SK-N-SH treated with all-trans-retinoic acid at 6 μM for 48 hours (cell line): ENCODE measurements around the gene DNAAF8.

ENCODE experiments used
- ATAC-seq: fragments of 200-7000 bp; cut with Tn5 transposase; 3 replicates; pipeline ENCODE4 v1.9.1; 2020; ENCODE audit warnings: mild to moderate bottlenecking, moderate library complexity
- ARNTL ChIP-seq: fragments of 450-650 bp; formaldehyde crosslinking; IDR thresholded peaks from 2 replicates; pipeline ENCODE4 v1.5.0; 2020; ENCODE audit warnings: low read depth, mild to moderate bottlenecking, moderate library complexity, borderline replicate concordance
- BACH2 ChIP-seq: fragments of 250-450 bp; sonication (Bioruptor Pico); IDR thresholded peaks from 2 replicates; pipeline ENCODE4 v1.9.0; 2021; ENCODE audit warnings: mild to moderate bottlenecking, borderline replicate concordance
- CREB5 ChIP-seq: fragments of 250-450 bp; sonication (Bioruptor Pico); IDR thresholded peaks from 2 replicates; pipeline ENCODE4 v1.5.1; 2020; ENCODE audit warnings: low read depth, mild to moderate bottlenecking, moderate library complexity
- CSDC2 ChIP-seq: fragments of 250-450 bp; sonication (Bioruptor Pico); IDR thresholded peaks from 2 replicates; pipeline ENCODE4 v1.5.0; 2020; ENCODE audit warnings: mild to moderate bottlenecking, moderate library complexity
- CSRNP3 ChIP-seq: fragments of 250-450 bp; sonication (Bioruptor Pico); IDR thresholded peaks from 2 replicates; pipeline ENCODE4 v1.5.1; 2021; ENCODE audit warnings: mild to moderate bottlenecking, moderate library complexity
- ESRRG ChIP-seq: fragments of 250-450 bp; sonication (Bioruptor Pico); IDR thresholded peaks from 2 replicates; pipeline ENCODE4 v1.6.1; 2021; ENCODE audit warnings: mild to moderate bottlenecking
- GLIS3 ChIP-seq: fragments of 250-450 bp; sonication (Bioruptor Pico); IDR thresholded peaks from 2 replicates; pipeline ENCODE4 v1.5.0; 2020; ENCODE audit warnings: mild to moderate bottlenecking, moderate library complexity
- ISL1 ChIP-seq: fragments of 250-450 bp; sonication (Bioruptor Pico); IDR thresholded peaks from 2 replicates; pipeline ENCODE4 v2.1.2; 2022; ENCODE audit warnings: mild to moderate bottlenecking, moderate library complexity
- OSR1 ChIP-seq: fragments of 250-450 bp; sonication (Bioruptor Pico); IDR thresholded peaks from 2 replicates; pipeline ENCODE4 v1.8.0; 2022; ENCODE audit warnings: moderate library complexity, mild to moderate bottlenecking, inconsistent platforms
- PATZ1 ChIP-seq: fragments of 250-450 bp; sonication (Bioruptor Pico); IDR thresholded peaks from 2 replicates; pipeline ENCODE4 v1.8.0; 2020; ENCODE audit warnings: mild to moderate bottlenecking, moderate library complexity, borderline replicate concordance
- POU6F1 ChIP-seq: fragments of 250-450 bp; sonication (Bioruptor Pico); IDR thresholded peaks from 2 replicates; pipeline ENCODE4 v1.8.0; 2021; ENCODE audit warnings: low read depth, mild to moderate bottlenecking, moderate library complexity, borderline replicate concordance
- PPARA ChIP-seq: fragments of 250-450 bp; sonication (Bioruptor Pico); IDR thresholded peaks from 2 replicates; pipeline ENCODE4 v1.5.0; 2020; ENCODE audit warnings: mild to moderate bottlenecking, borderline replicate concordance
- SNAI2 ChIP-seq: fragments of 250-450 bp; sonication (Bioruptor Pico); IDR thresholded peaks from 2 replicates; pipeline ENCODE4 v1.5.0; 2020; ENCODE audit warnings: mild to moderate bottlenecking, moderate library complexity
- TCF4 ChIP-seq: fragments of 250-450 bp; sonication (Bioruptor Pico); IDR thresholded peaks from 2 replicates; pipeline ENCODE4 v1.8.0; 2021; ENCODE audit warnings: mild to moderate bottlenecking, moderate library complexity, borderline replicate concordance
- TOX ChIP-seq: fragments of 250-450 bp; sonication (Bioruptor Pico); IDR thresholded peaks from 2 replicates; pipeline ENCODE4 v1.8.0; 2021; ENCODE audit warnings: mild to moderate bottlenecking, moderate library complexity, borderline replicate concordance
- TSHZ2 ChIP-seq: fragments of 250-450 bp; sonication (Bioruptor Pico); IDR thresholded peaks from 2 replicates; pipeline ENCODE4 v1.5.0; 2020; ENCODE audit warnings: mild to moderate bottlenecking, moderate library complexity
- ZC3H10 ChIP-seq: fragments of 250-450 bp; sonication (Bioruptor Pico); IDR thresholded peaks from 2 replicates; pipeline ENCODE4 v1.5.1; 2021; ENCODE audit warnings: mild to moderate bottlenecking, moderate library complexity
- ZFP3 ChIP-seq: fragments of 250-450 bp; sonication (Bioruptor Pico); IDR thresholded peaks from 2 replicates; pipeline ENCODE4 v1.5.0; 2020; ENCODE audit warnings: mild to moderate bottlenecking, moderate library complexity
- ZFP30 ChIP-seq: fragments of 450-650 bp; formaldehyde crosslinking; IDR thresholded peaks from 2 replicates; pipeline ENCODE4 v1.5.0; 2022; ENCODE audit warnings: mild to moderate bottlenecking, moderate library complexity
- ZNF70 ChIP-seq: fragments of 450-650 bp; formaldehyde crosslinking; IDR thresholded peaks from 2 replicates; pipeline ENCODE4 v1.5.0; 2020; ENCODE audit warnings: mild to moderate bottlenecking, moderate library complexity
- ZNF8 ChIP-seq: fragments of 450-650 bp; formaldehyde crosslinking; IDR thresholded peaks from 2 replicates; pipeline ENCODE4 v1.5.0; 2020; ENCODE audit warnings: mild to moderate bottlenecking, moderate library complexity

The DNAAF8 gene

GRCh38 chr16:4750896-4751295 lies 16.6 kb downstream of the DNAAF8 start:
- ATAC-seq: no peak
- TF ChIP-seq GLIS3 (CRISPR knock-in tag) (no peak), TCF4 (CRISPR knock-in tag) (no peak), OSR1 (CRISPR knock-in tag) (no peak), ZFP30 (CRISPR knock-in tag) (no peak), ZNF8 (CRISPR knock-in tag) (no peak), CSRNP3 (no peak), ZC3H10 (no peak)

DNA sequence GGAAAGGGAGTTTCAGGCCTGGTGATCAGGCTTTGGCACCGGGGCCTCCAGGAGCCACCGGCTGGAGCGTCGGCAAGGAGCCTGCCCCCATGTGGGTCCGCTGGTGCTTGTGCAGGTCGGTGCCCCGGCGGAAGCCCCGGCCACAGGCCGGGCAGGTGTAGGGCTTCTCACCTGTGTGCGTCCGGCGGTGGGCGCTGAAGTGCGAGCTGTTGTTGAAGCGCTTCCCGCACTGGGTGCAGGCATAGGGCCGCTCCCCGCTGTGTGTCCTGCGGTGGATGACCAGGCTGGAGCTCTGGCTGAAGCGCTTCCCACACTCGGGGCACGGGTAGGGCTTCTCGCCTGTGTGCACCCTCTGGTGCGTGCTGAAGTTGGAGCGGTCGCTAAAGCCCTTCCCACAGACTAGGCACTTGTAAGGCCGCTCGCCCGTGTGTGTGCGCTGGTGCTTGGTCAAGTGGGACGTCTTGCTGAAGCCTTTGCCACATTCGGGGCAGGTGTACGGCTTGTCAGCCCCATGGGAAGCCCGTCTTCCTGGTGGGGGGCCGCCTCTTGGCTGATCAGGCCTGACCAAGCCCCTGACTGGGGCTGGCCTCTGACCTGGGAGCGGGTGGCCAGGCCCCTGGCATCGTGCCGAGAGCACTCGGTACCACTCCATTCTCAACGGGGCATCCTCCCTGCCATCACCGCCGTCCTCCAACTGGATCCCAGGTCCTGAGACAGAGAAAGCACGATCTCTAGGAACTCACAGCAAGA lies 18.2 kb downstream of the DNAAF8 start:
- TF ChIP-seq TSHZ2: no peak
- TF ChIP-seq ISL1 (CRISPR knock-in tag): no peak
- no peak for TF ChIP-seq ZNF70 (CRISPR knock-in tag)
- no peak for TF ChIP-seq ZFP3 (CRISPR knock-in tag)
- no peak for TF ChIP-seq POU6F1 (CRISPR knock-in tag)
- no peak for TF ChIP-seq CSDC2 (CRISPR knock-in tag)
- no peak for TF ChIP-seq PPARA (CRISPR knock-in tag)
- no peak for TF ChIP-seq ESRRG (CRISPR knock-in tag)
- no peak for TF ChIP-seq BACH2 (CRISPR knock-in tag)
- TF ChIP-seq ARNTL: no peak
- no peak for TF ChIP-seq CREB5 (CRISPR knock-in tag)
- TF ChIP-seq ZNF8 (CRISPR knock-in tag): no peak
- TF ChIP-seq PATZ1 (CRISPR knock-in tag): no peak
- no peak for TF ChIP-seq ZC3H10
- no peak for TF ChIP-seq GLIS3 (CRISPR knock-in tag)
- TF ChIP-seq, all 23 proteins: peak for 0
- no peak for ATAC-seq

- TF ChIP-seq ZNF8 (CRISPR knock-in tag): no peak
- TF ChIP-seq ARNTL: no peak
- no peak for TF ChIP-seq TOX (CRISPR knock-in tag)
- no peak for ATAC-seq
Measured at GRCh38 chr16:4753227-4753626, 18.9 kb downstream of the DNAAF8 start.

- TF ChIP-seq SNAI2: no peak
- TF ChIP-seq CREB5 (CRISPR knock-in tag): no peak
Measured at GRCh38 chr16:4754865-4755264, 20.5 kb downstream of the DNAAF8 start.

More at GRCh38 chr16:4754865-4755264, 20.5 kb downstream of the DNAAF8 start:
- no peak for ATAC-seq
